GM19351 (cell line): ENCODE results near the gene ZBTB42.
"Not testable (repeated sequence)": the region's sequence is repeated elsewhere in the genome, so short reads cannot be mapped to it uniquely, and the experiment has no call there.

Experiments used
- ATAC-seq: cut with Tn5 transposase; IDR thresholded peaks from one replicate; pipeline ENCODE4 v1.9.1; 2021; ENCODE audit warnings: mild to moderate bottlenecking, moderate library complexity; ENCODE audit not compliant: unreplicated experiment

Gene ZBTB42

DNA sequence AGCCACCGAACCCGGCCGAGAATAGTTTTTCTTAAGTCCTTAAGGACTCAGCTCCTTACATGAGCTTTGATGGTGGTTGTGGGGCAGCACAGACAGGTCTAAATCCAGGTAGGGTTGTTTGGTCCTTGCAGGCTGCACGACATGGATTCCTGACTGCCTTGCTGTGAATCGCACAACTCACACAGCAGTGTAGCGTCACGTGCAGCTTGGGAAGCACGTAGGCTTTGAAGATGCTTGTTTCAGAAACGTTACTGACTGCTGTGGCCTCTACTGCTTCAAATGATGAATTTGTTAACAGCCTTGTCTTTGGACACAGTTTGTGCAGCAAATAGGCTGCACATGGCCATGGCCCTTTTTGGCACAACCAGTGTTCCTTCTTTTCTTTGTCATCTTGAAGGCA lies 29.9 kb downstream of the ZBTB42 start:
- no peak for ATAC-seq

DNA sequence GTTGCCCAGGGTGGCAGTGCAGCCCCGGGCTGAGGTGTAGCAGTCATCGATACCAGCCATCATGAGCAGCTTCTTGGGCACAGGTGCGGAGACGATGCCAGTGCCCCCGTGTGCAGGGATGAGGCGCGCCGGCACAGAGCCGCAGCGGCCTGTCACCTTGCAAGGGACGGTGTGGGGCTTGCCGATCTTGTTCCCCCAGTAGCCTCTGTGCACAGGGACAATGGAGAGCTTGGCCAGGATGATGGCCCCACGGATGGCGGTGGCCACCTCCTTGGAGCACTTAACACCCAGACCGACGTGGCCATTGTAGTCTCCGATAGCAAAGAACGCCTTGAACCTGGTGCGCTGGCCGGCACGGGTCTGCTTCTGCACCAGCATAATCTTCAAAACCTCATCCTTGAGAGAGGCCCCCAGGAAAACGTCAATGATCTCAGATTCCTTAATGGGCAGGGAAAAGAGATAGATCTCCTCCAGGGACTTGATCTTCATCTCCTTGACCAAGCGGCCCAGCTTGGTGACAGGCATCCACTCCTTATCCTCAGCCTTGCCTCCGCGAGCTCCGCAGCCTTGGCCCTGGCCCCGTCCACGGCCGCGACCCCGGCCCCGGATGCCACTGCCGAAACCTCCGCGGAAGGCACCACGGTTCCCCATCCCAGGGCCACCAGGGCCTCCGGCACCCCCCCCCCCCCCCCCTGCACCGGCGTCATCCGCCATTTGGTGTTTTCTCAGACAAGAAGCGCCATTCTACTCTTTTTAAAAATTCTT lies 35.5 kb downstream of the ZBTB42 start:
- not testable (repeated sequence) for ATAC-seq

DNA sequence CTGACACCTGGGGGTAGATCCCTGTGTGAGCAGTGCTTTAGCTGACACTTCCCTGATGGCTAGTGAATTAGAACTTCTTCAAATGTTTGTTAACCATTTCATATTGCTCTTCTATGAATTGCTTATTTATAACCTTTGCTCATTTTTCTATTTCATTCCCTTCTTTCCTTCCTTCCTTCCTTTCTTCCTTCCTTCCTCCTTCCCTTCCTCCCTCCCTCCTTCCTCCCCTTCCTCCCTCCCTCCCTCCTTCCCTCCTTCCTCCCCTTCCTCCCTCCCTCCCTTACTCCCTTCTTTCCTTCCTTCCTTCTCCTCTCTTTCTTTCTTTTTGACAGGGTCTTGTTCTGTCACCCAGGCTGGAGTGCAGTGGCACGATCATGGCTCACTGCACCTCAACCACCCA lies 40.8 kb downstream of the ZBTB42 start:
- no peak for ATAC-seq

DNA sequence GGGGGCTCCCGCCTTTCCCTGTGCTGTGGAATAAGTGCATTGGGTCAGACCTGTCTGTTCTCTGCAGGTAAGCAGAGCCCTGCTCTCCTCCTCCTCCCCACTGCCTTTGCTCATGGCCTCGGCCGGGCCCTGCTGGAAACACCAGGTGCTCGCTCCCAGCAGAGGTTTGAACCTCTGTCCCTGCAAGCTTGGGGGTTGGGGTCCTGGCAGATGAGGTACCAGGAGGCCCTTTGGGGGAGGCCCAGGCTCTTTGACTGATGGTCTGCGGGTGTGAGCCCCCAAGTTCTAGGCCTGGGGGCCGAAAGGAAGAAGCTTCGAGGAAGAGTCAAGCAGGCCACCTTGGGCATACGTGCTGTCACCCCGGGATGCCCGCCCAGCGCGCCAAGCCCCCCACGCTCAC lies 42.1 kb downstream of the ZBTB42 start:
- no peak for ATAC-seq

DNA sequence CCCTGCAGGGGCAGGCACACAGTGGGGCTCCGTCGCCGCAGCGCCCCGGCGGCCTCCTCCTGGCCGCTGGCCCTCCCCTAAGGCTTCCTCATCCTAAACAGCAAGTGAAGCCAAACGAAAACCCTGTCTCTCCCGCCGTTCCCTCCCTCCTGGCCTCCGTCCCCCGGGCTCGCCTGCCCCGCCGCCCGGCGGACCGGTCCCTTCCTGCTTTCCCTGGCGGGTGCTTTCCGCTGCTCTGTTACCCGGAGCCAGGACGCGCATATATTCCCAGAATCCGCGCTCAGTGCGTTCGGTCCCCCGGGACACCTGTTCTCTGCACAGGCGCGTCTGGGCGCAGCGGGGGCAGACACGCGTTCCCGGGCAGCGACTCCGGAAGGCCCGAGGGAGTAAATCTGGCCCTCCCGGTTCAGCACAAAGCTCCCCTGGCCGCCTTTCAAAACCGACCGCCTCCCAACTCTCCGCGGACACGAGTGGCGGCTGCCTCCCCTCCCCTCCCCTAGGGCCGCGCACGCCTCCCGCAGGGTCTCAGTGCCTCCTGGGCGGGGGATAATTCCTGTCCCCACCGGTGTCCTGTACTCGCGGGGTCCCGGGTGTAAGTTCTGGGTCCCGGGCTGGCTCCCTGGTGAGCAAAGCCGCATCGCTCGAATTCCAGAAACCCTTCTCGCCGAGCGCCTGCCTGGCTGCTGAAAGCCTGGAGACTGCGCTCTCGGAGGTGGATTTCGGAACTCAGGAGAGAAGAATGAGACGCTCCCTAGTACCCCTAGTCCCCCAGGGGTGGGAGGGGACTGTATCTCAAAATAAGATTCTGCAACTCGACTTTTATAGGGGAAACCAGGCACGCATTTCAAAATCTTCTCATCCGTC lies 42.8 kb downstream of the ZBTB42 start:
- no peak for ATAC-seq

DNA sequence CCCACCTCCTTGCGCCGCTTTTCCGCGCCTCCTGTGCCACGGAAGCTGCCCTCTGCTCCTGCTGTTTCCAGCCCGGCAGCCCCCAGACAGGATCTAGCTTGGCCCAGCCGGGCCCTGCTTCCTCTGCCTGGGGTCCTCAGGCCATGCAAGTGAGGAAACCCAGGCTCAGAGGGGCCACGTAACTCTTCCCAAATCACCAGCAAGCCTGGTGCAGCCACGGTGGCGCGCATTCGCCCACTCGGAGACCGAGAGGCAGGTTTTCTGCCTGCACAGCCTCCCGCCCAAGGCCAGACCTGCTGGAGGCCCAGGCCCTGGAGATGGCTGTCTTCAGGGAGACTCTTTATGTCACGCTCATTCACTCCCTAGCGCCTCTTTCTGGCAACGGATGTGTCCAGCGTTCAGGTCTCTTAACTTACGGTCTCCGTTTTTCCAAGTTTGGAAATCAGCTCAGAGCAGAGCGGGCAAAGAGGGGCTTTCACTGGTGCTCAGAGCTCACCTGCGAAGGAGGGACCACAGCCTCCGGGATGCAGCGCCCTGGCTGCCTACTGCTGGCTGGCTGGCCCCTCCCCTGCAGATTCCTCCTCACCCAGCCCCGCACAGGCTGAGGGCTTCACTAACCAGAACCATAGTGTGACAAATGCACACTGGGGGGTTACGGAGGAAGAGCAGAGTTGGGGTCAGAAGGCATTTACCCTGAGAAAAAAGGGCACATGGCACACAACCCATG lies 43.6 kb downstream of the ZBTB42 start:
- ATAC-seq: no peak

DNA sequence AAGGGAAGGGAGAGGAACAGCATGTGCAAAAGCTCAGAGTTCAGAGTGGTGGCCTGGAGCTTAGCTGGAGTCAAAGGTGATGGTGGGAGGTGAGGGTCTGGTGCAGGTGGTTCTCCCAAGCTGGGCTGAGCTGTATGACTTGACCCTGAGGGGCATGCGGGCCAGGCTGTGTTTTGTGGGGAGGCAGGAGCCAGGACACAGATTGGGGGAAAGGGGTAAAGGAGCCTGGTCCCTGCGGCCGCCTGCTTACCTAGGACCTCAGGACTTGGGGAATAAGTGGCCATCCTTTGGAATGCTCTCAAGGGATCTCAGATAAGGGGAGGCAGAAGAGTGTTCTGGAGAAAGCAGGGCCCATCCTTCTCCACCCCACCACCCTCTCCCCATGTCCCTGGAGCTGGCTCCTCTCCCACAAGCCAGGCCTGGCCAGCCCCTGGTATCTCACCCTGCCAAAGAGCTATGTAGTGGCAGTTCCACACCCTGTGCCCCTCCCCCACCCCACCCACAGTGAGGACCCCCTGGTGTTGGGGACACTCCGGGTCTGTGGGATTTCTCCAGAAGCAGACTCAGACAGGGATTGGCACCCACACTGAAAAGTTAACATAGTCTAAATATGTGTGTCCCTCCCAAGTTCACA lies 44.2 kb downstream of the ZBTB42 start:
- ATAC-seq: no peak

DNA sequence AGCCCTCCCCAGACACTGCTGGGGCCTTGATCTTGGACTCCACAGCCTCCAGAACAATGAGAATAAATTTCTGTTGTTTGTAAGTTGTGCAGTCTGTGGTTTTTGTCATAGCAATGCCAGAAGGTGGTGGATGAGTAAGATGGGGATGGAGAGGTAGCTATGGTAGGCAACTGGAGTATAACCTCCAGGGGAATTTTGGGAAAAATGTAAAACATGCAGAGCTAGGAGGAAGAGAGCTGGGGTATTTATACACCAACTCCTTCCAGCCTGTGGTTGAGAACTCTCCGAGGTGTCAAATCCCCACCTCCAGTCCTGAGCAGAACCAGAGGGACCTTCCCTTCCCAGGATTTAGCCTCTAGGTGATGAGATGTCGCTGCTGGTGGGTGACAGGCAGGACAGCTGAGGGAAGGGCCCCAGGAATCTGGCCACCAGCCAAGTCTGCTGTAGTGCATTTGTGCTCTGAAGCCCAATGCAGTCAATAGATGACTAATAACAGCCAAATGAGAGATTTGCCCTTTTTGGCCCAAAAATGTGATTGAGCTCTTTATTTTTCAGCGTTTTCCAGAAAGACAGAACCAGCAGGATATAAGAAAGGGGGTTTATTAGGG lies 45.0 kb downstream of the ZBTB42 start:
- no peak for ATAC-seq

DNA sequence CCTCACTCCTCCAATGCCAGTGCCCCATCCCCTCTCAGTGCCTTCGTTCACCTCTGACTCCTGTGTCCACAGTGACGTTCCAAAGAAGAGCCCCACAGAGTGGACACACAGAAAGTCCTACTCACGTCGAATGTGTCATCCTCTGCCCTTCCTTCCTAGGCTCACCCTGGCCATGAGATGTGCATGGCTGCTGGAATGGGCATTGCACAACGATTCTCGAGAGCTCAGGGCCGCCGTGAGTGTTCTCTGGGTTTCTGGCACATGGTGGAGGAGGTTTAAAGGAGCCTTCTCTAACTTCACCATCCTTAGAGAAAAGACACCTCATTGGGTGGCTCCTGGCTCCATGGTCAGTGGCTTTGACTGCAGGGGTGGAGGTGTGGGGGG lies 51.4 kb downstream of the ZBTB42 start:
- no peak for ATAC-seq
